Neural progenitor cell (in vitro differentiated cells): ENCODE results near the gene PLCB1. TPM values are rescaled to one million over a fixed set of nuclear protein-coding genes. Genes with fewer than 3 reads are reported as not detected.

ENCODE experiments used
- DNase-seq: peaks from one replicate; pipeline ENCODE4 v3.0.0-alpha.2; 2016; ENCODE audit warnings: low spot score
- H2AFZ ChIP-seq: fragments of 200-600 bp; sonication (generic); replicated peaks from 2 replicates; pipeline ENCODE4 v1.6.1; 2016; ENCODE audit warnings: antibody characterized with exemption
- H3F3A ChIP-seq: fragments of 200-600 bp; sonication (generic); 2 replicates; pipeline ENCODE4 v1.6.1; 2016; ENCODE audit warnings: antibody characterized with exemption, low read depth
- H3K27ac ChIP-seq: fragments of 200-600 bp; sonication (generic); 2 replicates; pipeline ENCODE4 v1.5.1; 2016; ENCODE audit warnings: mild to moderate bottlenecking
- H3K27me3 ChIP-seq: fragments of 200-600 bp; sonication (generic); 2 replicates; pipeline ENCODE4 v1.6.1; 2016; ENCODE audit warnings: mild to moderate bottlenecking, moderate library complexity
- H3K36me3 ChIP-seq: fragments of 200-600 bp; sonication (generic); 2 replicates; pipeline ENCODE4 v1.5.1; 2016
- H3K4me1 ChIP-seq: fragments of 200-600 bp; sonication (generic); 2 replicates; pipeline ENCODE4 v1.6.1; 2016; ENCODE audit warnings: mixed run types
- H3K4me2 ChIP-seq: fragments of 200-600 bp; sonication (generic); 2 replicates; pipeline ENCODE4 v1.6.1; 2016
- H3K4me3 ChIP-seq: fragments of 200-600 bp; sonication (generic); 2 replicates; pipeline ENCODE4 v1.5.1; 2016
- H3K79me2 ChIP-seq: fragments of 200-600 bp; sonication (generic); 2 replicates; pipeline ENCODE4 v1.6.1; 2016; ENCODE audit warnings: low read depth
- H3K9ac ChIP-seq: fragments of 200-600 bp; sonication (generic); 2 replicates; pipeline ENCODE4 v1.6.1; 2016
- H3K9me3 ChIP-seq: fragments of 200-600 bp; sonication (generic); 2 replicates; pipeline ENCODE4 v1.5.1; 2016; ENCODE audit warnings: low read depth
- H4K20me1 ChIP-seq: fragments of 200-600 bp; sonication (generic); 2 replicates; pipeline ENCODE4 v1.6.1; 2016; ENCODE audit warnings: low read depth
- H3K27ac Mint-ChIP-seq: 3 replicates; pipeline ENCODE4 v1.8.0; 2021; ENCODE audit warnings: mixed read lengths
- H3K27me3 Mint-ChIP-seq: 2 replicates; pipeline ENCODE4 v1.8.0; 2022; ENCODE audit warnings: low read depth, mild to moderate bottlenecking, inconsistent platforms, moderate library complexity, mixed read lengths; ENCODE audit not compliant: insufficient read depth
- H3K36me3 Mint-ChIP-seq: 3 replicates; pipeline ENCODE4 v1.8.0; 2021; ENCODE audit warnings: mixed read lengths
- H3K4me1 Mint-ChIP-seq: 3 replicates; pipeline ENCODE4 v1.8.0; 2021; ENCODE audit warnings: mixed read lengths
- H3K4me3 Mint-ChIP-seq: 3 replicates; pipeline ENCODE4 v1.8.0; 2021; ENCODE audit warnings: mild to moderate bottlenecking, moderate library complexity, mixed read lengths
- H3K9me3 Mint-ChIP-seq: 3 replicates; pipeline ENCODE4 v1.8.0; 2020; ENCODE audit warnings: mixed read lengths
- CTCF ChIP-seq: fragments of 200-600 bp; sonication (generic); IDR thresholded peaks from 2 replicates; pipeline ENCODE4 v1.5.1; 2017; ENCODE audit warnings: antibody characterized with exemption, mild to moderate bottlenecking
- EZH2 ChIP-seq: fragments of 200-600 bp; sonication (generic); IDR thresholded peaks from 2 replicates; pipeline ENCODE4 v1.6.1; 2017; ENCODE audit warnings: antibody characterized with exemption, mild to moderate bottlenecking, moderate library complexity
- EZH2phosphoT487 ChIP-seq: fragments of 200-600 bp; sonication (generic); IDR thresholded peaks from 2 replicates; pipeline ENCODE4 v1.6.1; 2017; ENCODE audit warnings: antibody characterized with exemption
- total RNA-seq: library from RNA; depleted of rRNA; stranded (reverse); fragments of >200 nt; gene quantifications from 2 replicates; pipeline ENCODE4 v1.2.3, GENCODE V29; 2015; ENCODE audit warnings: low replicate concordance

The PLCB1 gene
- total RNA-seq, 1 donor from 2014 or later: 30.2 TPM

GRCh38 chr20:8126841-8127378 lies 5.2 kb upstream of the PLCB1 start:
- Mint-ChIP-seq H3K36me3 (no peaks in the 10 kb centered on the region), H3K4me1 (peaks cover 4% of the 10 kb centered on the region), H3K27me3 (peaks cover 5% of the 10 kb centered on the region), H3K27ac (no peak overlapping the region), H3K4me3 (no peak overlapping the region), H3K9me3 (peaks cover 2% of the 10 kb centered on the region)
- H3K4me3 ChIP-seq: no peak overlapping the region
- H3K9me3 ChIP-seq: no peaks in the 10 kb centered on the region
- no peak overlapping the region for H3K27ac ChIP-seq
- no peak overlapping the region for H3K9ac ChIP-seq
- H3K27me3 ChIP-seq: peaks cover 15% of the 10 kb centered on the region
- no peaks in the 10 kb centered on the region for H3K4me1 ChIP-seq
- no peaks in the 10 kb centered on the region for H3F3A ChIP-seq
- H2AFZ ChIP-seq: no peak overlapping the region
- DNase-seq: no peak
- no peaks in the 10 kb centered on the region for H3K79me2 ChIP-seq
- H4K20me1 ChIP-seq: no peaks in the 10 kb centered on the region
- H3K4me2 ChIP-seq: no peak overlapping the region
- no peak for TF ChIP-seq CTCF
- TF ChIP-seq EZH2: no peak
- TF ChIP-seq EZH2phosphoT487: no peak
- no peaks in the 10 kb centered on the region for H3K36me3 ChIP-seq

GRCh38 chr20:8127553-8128255 lies 4.4 kb upstream of the PLCB1 start:
- H3F3A ChIP-seq: no peaks in the 10 kb centered on the region
- Mint-ChIP-seq H3K4me1 (peaks cover 4% of the 10 kb centered on the region), H3K36me3 (no peaks in the 10 kb centered on the region), H3K9me3 (peaks cover 2% of the 10 kb centered on the region), H3K27me3 (peaks cover 5% of the 10 kb centered on the region), H3K4me3 (no peak overlapping the region), H3K27ac (no peak overlapping the region)
- H3K36me3 ChIP-seq: no peaks in the 10 kb centered on the region
- DNase-seq: no peak
- H3K4me1 ChIP-seq: no peaks in the 10 kb centered on the region
- H3K27me3 ChIP-seq: peaks cover 20% of the 10 kb centered on the region
- no peaks in the 10 kb centered on the region for H4K20me1 ChIP-seq
- no peak overlapping the region for H2AFZ ChIP-seq
- H3K79me2 ChIP-seq: no peaks in the 10 kb centered on the region
- TF ChIP-seq EZH2 (no peak), EZH2phosphoT487 (no peak), CTCF (no peak)
- no peak overlapping the region for H3K4me3 ChIP-seq
- no peak overlapping the region for H3K27ac ChIP-seq
- no peaks in the 10 kb centered on the region for H3K9me3 ChIP-seq
- H3K9ac ChIP-seq: no peak overlapping the region
- no peak overlapping the region for H3K4me2 ChIP-seq

- H3K4me3 Mint-ChIP-seq: no peak overlapping the region
- Histone ChIP-seq H3F3A (no peaks in the 10 kb centered on the region), H4K20me1 (no peaks in the 10 kb centered on the region), H3K9ac (no peak overlapping the region), H3K79me2 (no peaks in the 10 kb centered on the region), H3K9me3 (no peaks in the 10 kb centered on the region), H2AFZ (no peak overlapping the region), H3K4me3 (no peak overlapping the region), H3K4me2 (no peak overlapping the region), H3K27me3 (peaks cover 28% of the 10 kb centered on the region), H3K27ac (no peak overlapping the region), H3K36me3 (no peaks in the 10 kb centered on the region), H3K4me1 (no peaks in the 10 kb centered on the region)
- H3K9me3 Mint-ChIP-seq: peaks cover 2% of the 10 kb centered on the region
- peaks cover 5% of the 10 kb centered on the region for H3K27me3 Mint-ChIP-seq
- no peaks in the 10 kb centered on the region for H3K36me3 Mint-ChIP-seq
- H3K27ac Mint-ChIP-seq: no peak overlapping the region
- DNase-seq: no peak
- no peak for TF ChIP-seq CTCF
- peaks cover 10% of the 10 kb centered on the region for H3K4me1 Mint-ChIP-seq
These were observed 3.6 kb upstream of the PLCB1 start for GRCh38 chr20:8128291-8129060.
